CD4-positive, alpha-beta T cell treated with Interleukin-17A for 1 hour (primary cell): ENCODE results near the gene CTPS2.
"Not testable (repeated sequence)": the region's sequence is repeated elsewhere in the genome, so short reads cannot be mapped to it uniquely, and the experiment has no call there.

Source experiments
- DNase-seq: peaks from one replicate; pipeline ENCODE4 v3.0.0-alpha.2; 2020

CTPS2 gene, protein sequence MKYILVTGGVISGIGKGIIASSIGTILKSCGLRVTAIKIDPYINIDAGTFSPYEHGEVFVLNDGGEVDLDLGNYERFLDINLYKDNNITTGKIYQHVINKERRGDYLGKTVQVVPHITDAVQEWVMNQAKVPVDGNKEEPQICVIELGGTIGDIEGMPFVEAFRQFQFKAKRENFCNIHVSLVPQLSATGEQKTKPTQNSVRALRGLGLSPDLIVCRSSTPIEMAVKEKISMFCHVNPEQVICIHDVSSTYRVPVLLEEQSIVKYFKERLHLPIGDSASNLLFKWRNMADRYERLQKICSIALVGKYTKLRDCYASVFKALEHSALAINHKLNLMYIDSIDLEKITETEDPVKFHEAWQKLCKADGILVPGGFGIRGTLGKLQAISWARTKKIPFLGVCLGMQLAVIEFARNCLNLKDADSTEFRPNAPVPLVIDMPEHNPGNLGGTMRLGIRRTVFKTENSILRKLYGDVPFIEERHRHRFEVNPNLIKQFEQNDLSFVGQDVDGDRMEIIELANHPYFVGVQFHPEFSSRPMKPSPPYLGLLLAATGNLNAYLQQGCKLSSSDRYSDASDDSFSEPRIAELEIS

GRCh38 chrX:16712548-16713155 lies at the start of gene CTPS2:
CTPS2 (minus strand) TSS chrX:16712669; CDS start chrX:16702902, 9,767 bp downstream.
- DNase-seq, result peak; percentile 36

GRCh38 chrX:16761500-16761899 lies 49.0 kb upstream of the CTPS2 start:
- not testable (repeated sequence) for DNase-seq

DNA sequence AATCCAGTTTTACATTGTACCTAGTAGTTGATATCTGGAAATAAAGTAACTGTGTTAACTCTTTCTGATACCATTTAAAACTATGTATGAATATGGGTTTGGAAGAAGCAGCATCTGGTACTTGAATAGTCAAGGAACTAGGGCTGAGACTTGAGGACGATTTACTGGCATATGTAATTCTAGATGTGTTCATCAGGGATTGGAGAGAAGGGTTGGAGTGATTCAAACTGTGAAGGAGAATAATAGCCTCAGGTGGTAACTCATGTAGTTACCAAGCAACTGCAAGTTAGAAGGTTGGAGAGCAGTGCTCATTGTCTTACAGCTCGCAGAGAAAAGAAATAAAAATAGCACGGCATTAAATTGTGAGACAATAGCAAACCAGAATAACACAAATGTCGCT lies 44.3 kb upstream of the CTPS2 start:
- DNase-seq, result no peak

- no peak for DNase-seq
These were observed 41.5 kb upstream of the CTPS2 start for GRCh38 chrX:16754019-16754418.

DNA sequence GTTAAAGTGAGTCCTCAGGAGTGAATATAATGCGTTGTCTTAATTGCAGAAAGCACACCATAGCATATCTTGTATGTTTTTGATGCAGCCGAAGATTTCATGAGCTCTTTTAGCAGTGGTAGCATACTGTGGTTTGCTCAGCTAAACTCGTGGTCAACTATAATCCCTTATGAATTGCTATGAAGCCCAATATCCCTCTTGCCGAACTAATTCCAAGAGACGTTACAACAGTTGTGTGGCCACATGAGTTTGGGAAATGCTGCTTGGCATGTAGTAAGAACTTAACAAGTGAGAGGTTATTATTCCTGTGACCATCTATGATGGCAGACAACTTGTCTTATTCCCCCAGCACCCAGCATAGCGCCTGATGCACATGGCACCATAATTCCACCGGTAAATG lies 37.7 kb upstream of the CTPS2 start:
- no peak for DNase-seq

- no peak for DNase-seq
These were observed 36.0 kb upstream of the CTPS2 start for GRCh38 chrX:16748425-16748824.

DNA sequence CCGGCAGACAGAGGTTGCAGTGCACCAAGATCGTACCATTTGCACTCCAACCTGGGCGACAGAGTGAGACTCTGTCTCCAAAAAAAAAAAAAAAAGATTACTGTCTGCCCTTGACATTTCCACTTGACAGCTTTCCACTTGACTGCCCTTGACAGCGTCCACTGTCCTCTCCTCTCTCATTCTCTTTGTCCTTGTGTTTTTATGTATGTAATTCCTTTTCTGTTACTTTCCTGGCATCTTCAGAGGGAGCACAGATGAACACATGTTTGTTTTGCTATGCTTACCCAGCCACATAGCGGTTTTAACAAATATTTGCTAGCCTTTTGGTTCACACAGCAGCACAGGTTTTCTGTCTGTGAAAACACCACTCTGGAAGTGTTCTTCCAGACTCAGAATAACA lies 33.2 kb upstream of the CTPS2 start:
- DNase-seq, result no peak

- no peak for DNase-seq
These were observed 32.6 kb upstream of the CTPS2 start for GRCh38 chrX:16745102-16745501.

- no peak for DNase-seq
These were observed 31.3 kb upstream of the CTPS2 start for GRCh38 chrX:16743604-16744325.

DNA sequence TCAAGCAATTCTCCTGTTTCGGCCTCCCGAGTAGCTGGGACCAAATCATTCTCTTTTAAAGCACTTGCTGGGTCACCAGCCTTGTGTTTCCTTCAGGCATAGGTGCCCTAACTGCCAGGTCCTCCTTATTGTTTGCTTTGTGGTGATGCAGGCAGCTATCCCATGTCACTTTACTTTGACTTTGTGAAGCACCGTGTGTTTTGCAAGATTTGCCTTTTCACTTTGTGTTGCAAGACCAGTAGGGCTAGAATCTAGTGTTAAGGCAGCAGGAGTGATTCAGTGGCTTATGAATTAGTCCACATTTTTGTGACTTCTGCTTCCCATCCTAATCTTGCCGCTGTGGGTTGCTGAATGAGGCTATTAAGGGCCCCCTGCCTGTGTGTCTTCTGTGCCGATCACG lies 27.1 kb upstream of the CTPS2 start:
- no peak for DNase-seq

DNA sequence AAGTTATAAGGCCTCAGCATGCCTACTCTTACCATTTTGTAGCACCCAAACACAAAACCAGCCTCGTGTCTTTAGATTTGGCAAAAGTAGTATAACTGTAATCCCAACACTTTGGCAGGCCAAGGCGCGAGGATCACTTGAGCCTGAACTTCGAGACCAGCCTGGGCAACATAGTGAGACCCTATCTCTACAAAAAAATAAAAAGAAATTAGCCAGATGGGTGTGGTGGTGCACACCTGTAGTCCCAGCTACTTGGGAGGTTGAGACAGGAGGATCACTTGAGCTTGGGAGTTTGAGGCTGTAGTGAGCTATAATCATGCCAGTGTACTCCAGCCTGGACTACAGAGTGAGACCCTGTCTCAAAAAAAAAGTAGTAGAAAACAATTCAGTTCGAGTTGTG lies 24.6 kb upstream of the CTPS2 start:
- no peak for DNase-seq

GRCh38 chrX:16733013-16733412 lies 20.5 kb upstream of the CTPS2 start:
- no peak for DNase-seq

- DNase-seq, result no peak
These were observed 18.0 kb upstream of the CTPS2 start for GRCh38 chrX:16730450-16730849.

DNA sequence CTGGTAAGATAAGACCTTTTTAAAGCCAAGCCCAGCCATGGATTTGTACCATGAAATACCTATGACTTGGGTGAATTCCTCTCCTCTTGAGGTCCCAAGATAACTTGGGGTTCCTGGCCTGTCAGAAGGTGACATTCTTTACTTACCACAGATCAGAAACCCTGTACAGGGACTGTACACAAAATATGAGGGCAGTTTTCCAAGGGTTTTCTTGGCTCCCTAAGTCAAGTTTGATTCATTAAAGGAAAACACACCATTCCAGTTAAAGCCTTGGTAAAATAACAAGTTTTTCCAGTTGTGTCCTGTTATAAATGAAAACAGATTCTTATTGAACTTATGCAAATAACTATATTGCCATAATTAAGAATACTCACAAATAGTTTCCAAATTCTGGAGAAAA lies 15.2 kb upstream of the CTPS2 start:
- DNase-seq, result no peak

DNA sequence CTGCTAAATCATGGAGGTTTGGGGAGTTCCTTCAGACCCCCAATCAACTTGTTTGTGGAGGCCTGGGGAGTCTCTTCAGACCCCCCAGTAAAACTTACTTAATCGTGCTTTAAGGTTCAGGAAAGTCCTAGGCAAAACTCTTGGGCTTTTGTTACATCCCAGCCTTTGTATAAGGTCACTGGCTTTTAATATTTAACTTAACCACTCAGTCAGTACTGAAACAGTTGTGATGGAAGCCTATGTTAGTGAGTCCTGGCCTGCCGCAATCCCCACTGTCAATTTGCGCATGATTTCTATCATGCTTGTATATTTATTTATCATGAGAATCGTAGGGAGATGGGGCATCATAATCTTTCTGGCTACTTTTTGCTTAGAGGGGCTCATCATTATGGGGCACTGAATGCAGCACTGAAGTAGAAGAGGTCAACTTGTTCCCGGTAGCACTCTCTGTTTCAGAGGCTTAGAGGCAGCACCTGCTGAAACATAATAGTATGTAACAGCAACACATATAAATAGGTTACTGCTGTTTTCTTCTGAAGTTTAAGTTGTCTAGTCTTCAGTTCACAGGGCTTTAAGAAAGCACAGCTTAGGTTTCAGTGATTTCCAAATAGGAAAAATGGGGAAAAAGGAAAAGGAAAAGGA lies 14.0 kb upstream of the CTPS2 start:
- DNase-seq, result not testable (repeated sequence)

- DNase-seq, result no peak
These were observed 12.6 kb upstream of the CTPS2 start for GRCh38 chrX:16725072-16725471.

GRCh38 chrX:16722481-16722880 lies 10.0 kb upstream of the CTPS2 start:
- DNase-seq, result no peak

DNA sequence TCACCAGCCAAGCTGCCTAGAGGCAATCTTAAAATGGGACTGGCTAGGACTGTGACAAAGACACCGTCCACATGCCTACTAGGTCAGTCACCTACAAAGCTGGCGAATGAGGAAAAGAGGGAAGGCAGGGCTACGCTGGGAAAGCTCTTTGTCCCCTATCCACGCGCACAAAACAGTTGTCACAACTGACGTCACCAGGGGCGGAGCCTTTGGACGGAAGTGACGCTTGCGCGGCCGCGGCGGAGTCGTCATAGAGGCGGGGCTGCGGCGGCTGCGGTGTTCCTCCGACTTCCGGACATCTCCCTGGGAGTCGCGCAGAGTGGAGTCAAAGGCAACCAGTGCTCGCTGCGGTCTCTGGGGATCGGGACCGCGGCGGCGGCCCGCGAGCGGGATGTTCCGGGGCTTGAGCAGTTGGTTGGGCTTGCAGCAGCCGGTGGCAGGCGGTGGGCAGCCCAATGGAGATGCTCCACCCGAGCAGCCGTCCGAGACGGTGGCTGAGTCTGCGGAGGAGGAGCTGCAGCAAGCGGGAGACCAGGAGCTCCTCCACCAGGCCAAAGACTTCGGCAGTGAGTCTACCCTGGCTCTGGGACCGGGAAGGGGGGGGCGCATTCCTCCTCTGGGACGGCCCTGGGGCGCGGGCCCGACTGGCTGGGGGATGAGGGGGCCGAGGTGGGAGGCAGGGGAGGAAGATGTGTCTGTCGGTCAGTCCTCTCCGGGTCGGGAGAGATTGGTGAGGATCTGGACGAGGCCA lies 7.0 kb upstream of the CTPS2 start, which contains the start of gene SYAP1:
SYAP1 (plus strand) TSS at position 279 of the 751 bp plus-strand sequence; CDS start at position 392, 113 bp downstream.
- peak; percentile 93 for DNase-seq

DNA sequence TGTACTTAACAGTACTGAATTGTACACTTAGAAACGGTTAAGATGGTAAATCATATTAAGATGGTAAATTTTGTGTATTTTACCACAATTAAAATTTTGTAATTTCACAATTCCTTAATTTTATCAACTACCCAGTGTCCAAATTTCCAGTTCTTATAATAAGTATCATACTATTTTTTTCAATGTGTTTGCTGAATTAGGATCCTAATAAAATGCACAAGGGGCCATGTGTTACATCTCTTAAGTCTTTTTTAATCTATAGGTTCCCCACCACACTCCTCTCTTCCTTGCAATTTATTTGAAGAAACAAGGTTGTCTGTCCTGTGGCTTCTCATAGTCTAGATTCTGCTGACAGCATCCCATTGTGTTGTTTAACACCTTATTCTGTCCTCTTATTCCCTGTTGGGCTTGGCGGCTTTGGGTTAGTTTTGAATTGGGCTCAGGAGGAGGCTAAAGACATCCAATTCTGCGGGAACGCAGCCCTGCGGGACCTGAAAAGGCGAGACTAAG lies 6.4 kb upstream of the CTPS2 start:
- DNase-seq, result no peak

- not testable (repeated sequence) for DNase-seq
These were observed 4.0 kb upstream of the CTPS2 start for GRCh38 chrX:16716451-16716850.

- not testable (repeated sequence) for DNase-seq
These were observed 3.2 kb upstream of the CTPS2 start for GRCh38 chrX:16715638-16716037.

DNA sequence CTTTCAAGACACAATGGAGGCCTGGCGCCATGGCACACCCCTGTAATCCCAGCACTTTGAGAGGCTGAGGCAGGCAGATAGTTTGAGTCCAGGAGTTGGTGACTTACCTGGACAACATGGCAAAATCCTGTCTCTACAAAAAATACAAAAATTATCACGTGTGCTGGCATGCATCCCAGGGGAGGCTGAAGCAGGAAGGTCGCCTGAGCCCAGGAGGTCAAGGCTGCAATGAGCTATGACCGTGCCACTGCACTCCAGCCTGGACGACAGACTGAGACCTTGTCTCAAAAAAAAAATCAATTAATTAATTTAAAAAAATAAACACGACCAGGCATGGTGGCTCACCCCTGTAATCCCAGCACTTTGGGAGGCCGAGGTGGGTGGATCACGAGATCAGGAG lies 2.0 kb upstream of the CTPS2 start:
- no peak for DNase-seq
